WERI-Rb-1 (cell line): ENCODE data around the gene ZBTB39.

ENCODE experiments used
- DNase-seq: peaks from one replicate; pipeline ENCODE4 v3.0.0-alpha.2; 2020
- H3K27ac ChIP-seq: fragments of 250-450 bp; sonication (Bioruptor Pico); 2 replicates; pipeline ENCODE4 v1.5.1; 2020; ENCODE audit warnings: mild to moderate bottlenecking, moderate library complexity
- H3K27me3 ChIP-seq: fragments of 250-450 bp; sonication (Bioruptor Pico); 2 replicates; pipeline ENCODE4 v1.5.1; 2021; ENCODE audit warnings: mild to moderate bottlenecking, low read depth, moderate library complexity; ENCODE audit not compliant: insufficient read depth, severe bottlenecking
- H3K36me3 ChIP-seq: fragments of 250-450 bp; sonication (Bioruptor Pico); 2 replicates; pipeline ENCODE4 v1.5.1; 2020; ENCODE audit warnings: mild to moderate bottlenecking, moderate library complexity
- H3K4me3 ChIP-seq: 2 replicates; pipeline ENCODE4 v1.5.1; 2011; ENCODE audit warnings: low read depth, mild to moderate bottlenecking, control low read depth, low read length
- H3K9me3 ChIP-seq: fragments of 250-450 bp; sonication (Bioruptor Pico); 2 replicates; pipeline ENCODE4 v1.5.1; 2021; ENCODE audit warnings: mild to moderate bottlenecking, moderate library complexity; ENCODE audit not compliant: severe bottlenecking
- CTCF ChIP-seq: IDR thresholded peaks from 2 replicates; pipeline ENCODE4 v1.5.1; 2011; ENCODE audit warnings: low read depth, mild to moderate bottlenecking, control low read depth, inconsistent platforms, low read length

Gene ZBTB39

GRCh38 chr12:57049119-57049446 is 42.7 kb upstream of the ZBTB39 start:
- Histone ChIP-seq H3K36me3 (no peaks in the 10 kb centered on the region), H3K27me3 (no peaks in the 10 kb centered on the region), H3K9me3 (no peaks in the 10 kb centered on the region), H3K27ac (no peak overlapping the region), H3K4me3 (no peak overlapping the region)
- no peak for TF ChIP-seq CTCF
- no peak for DNase-seq

GRCh38 chr12:57048423-57049118 is 42.2 kb upstream of the ZBTB39 start:
- no peak overlapping the region for H3K27ac ChIP-seq
- no peaks in the 10 kb centered on the region for H3K27me3 ChIP-seq
- H3K4me3 ChIP-seq, result no peak overlapping the region
- H3K9me3 ChIP-seq, result no peaks in the 10 kb centered on the region
- no peaks in the 10 kb centered on the region for H3K36me3 ChIP-seq
- no peak for DNase-seq
- TF ChIP-seq CTCF, result no peak

- no peaks in the 10 kb centered on the region for H3K36me3 ChIP-seq
- DNase-seq, result no peak
- no peak overlapping the region for H3K4me3 ChIP-seq
- H3K27ac ChIP-seq, result no peak overlapping the region
- no peaks in the 10 kb centered on the region for H3K9me3 ChIP-seq
- TF ChIP-seq CTCF, result no peak
- H3K27me3 ChIP-seq, result no peaks in the 10 kb centered on the region
Measured at GRCh38 chr12:57047981-57048380, 41.6 kb upstream of the ZBTB39 start.

- no peak for DNase-seq
- TF ChIP-seq CTCF, result no peak
- H3K27me3 ChIP-seq, result no peaks in the 10 kb centered on the region
- no peaks in the 10 kb centered on the region for H3K9me3 ChIP-seq
- H3K27ac ChIP-seq, result no peak overlapping the region
- H3K4me3 ChIP-seq, result no peak overlapping the region
- no peaks in the 10 kb centered on the region for H3K36me3 ChIP-seq
Measured at GRCh38 chr12:57046947-57047890, 40.9 kb upstream of the ZBTB39 start.

- no peak overlapping the region for H3K27ac ChIP-seq
- H3K36me3 ChIP-seq, result no peaks in the 10 kb centered on the region
- H3K27me3 ChIP-seq, result no peaks in the 10 kb centered on the region
- H3K9me3 ChIP-seq, result no peaks in the 10 kb centered on the region
- no peak for DNase-seq
- H3K4me3 ChIP-seq, result no peak overlapping the region
- no peak for TF ChIP-seq CTCF
Measured at GRCh38 chr12:57046086-57046791, 39.9 kb upstream of the ZBTB39 start.
